Stimulated activated naive CD4-positive, alpha-beta T cell treated with Interleukin-2 at 50 U/mL for 16 hours (primary cell): Measurements from ENCODE around the gene CACUL1.

Source experiments
- DNase-seq: peaks from one replicate; lab custom pipeline; 2025; lab: John Stamatoyannopoulos, UW

Gene CACUL1

GRCh38 chr10:118732245-118733165, 22.3 kb downstream of the CACUL1 start:
- DNase-seq: no peak

- no peak for DNase-seq
Observed at GRCh38 chr10:118730756-118731456, 23.9 kb downstream of the CACUL1 start.

- no peak for DNase-seq
Observed at GRCh38 chr10:118729641-118730258, 25.0 kb downstream of the CACUL1 start.

GRCh38 chr10:118729200-118729599, 25.6 kb downstream of the CACUL1 start:
- no peak for DNase-seq

GRCh38 chr10:118725886-118726500, 28.8 kb downstream of the CACUL1 start:
- DNase-seq: no peak

- DNase-seq: no peak
Observed at GRCh38 chr10:118723466-118723865, 31.3 kb downstream of the CACUL1 start.

- no peak for DNase-seq
Observed at GRCh38 chr10:118721539-118721876, 33.3 kb downstream of the CACUL1 start.

GRCh38 chr10:118720685-118721538, 33.9 kb downstream of the CACUL1 start:
- peak; percentile 22 for DNase-seq

- DNase-seq: no peak
Observed at GRCh38 chr10:118714366-118714765, 40.4 kb downstream of the CACUL1 start.

GRCh38 chr10:118712930-118713634, 41.7 kb downstream of the CACUL1 start:
- no peak for DNase-seq

- no peak for DNase-seq
Observed at GRCh38 chr10:118712080-118712479, 42.7 kb downstream of the CACUL1 start.

- DNase-seq: no peak
Observed at GRCh38 chr10:118710487-118710886, 44.3 kb downstream of the CACUL1 start.

- DNase-seq: no peak
Observed at GRCh38 chr10:118708571-118708970, 46.2 kb downstream of the CACUL1 start.

- DNase-seq: no peak
Observed at GRCh38 chr10:118704711-118705110, 50.1 kb downstream of the CACUL1 start.

- no peak for DNase-seq
Observed at GRCh38 chr10:118701529-118702323, 53.0 kb downstream of the CACUL1 start.

- peak; percentile 81 for DNase-seq
Observed at GRCh38 chr10:118698421-118698820, 56.3 kb downstream of the CACUL1 start.

- no peak for DNase-seq
Observed at GRCh38 chr10:118694848-118695247, 59.9 kb downstream of the CACUL1 start.

- no peak for DNase-seq
Observed at GRCh38 chr10:118692872-118693271, 61.9 kb downstream of the CACUL1 start.

- DNase-seq: no peak
Observed at GRCh38 chr10:118689070-118689858, 65.5 kb downstream of the CACUL1 start.
